SIG-M5 treated with dmso at 0.1 percent for 504 hours (cell line): ENCODE results near the gene IGFBP7.
A peak's percentile ranks its signal among the peaks of the same experiment; 100 is the strongest.

Experiments used
- DNase-seq: peaks from one replicate; lab custom pipeline; 2025; ENCODE audit not compliant: unreplicated experiment; lab: John Stamatoyannopoulos, UW

The IGFBP7 gene

DNA sequence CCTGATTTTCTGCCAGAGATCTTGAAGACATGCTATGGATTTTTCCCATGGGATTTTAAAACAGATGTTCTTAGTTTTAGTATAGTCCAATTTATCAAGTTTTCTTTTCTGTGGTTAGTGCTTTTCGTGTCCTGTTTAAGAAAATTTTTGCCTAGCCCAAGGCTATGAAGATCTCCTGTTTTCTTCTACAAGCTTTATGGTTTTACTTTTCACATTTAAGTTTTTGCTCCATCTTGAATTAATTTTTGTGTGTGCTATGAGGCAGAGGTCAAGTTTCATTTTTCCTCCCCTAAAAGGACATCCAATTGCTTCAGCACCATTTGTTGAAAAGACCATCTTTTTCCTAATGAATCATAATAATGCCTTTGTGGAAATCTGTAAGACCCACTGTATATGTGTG is 65.9 kb downstream of the IGFBP7 start:
- no peak for DNase-seq

- DNase-seq, result no peak
Measured at GRCh38 chr4:57043347-57044251, 66.6 kb downstream of the IGFBP7 start.

GRCh38 chr4:57042711-57043169 is 67.4 kb downstream of the IGFBP7 start:
- DNase-seq, result no peak

DNA sequence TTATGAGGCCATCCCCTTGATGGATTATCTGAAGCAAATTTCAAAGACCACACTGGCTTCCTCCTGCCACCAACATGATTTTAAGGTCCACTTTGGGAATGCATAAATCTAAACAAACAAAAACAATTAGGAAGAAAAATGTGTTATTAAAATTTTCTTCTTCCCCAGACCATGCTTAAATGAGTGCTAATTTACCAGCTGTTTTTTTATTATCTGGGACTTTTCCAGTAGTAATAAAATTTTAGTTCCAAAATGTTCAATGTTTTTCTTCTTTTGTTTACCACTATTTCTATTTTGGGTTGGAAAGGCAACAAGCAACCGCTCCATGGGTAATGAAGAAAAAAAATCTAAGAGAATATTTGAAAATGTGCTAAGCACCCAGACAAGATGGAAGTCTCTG is 69.2 kb downstream of the IGFBP7 start:
- no peak for DNase-seq

- DNase-seq, result no peak
Measured at GRCh38 chr4:57040510-57040909, 69.7 kb downstream of the IGFBP7 start.

DNA sequence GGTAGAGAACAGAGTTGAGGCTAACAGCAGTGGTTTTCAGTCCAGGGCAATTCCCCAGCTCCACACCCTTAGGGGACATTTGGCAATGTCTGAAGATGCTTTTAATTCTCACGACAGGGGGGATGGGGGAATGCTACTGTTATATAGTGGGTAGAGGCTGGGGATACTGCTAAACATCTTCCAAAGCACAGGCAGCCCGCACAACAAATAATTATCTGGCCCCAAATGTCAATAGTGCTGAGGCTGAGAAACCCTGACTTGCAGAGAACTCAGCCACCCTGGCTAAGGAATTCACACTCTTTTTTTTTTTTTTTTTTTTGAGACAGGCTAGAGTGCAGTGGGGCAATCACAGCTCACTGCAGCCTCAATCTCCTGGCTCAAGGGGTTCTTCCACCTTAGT is 70.8 kb downstream of the IGFBP7 start:
- DNase-seq, result no peak

- DNase-seq, result peak; percentile 15
Measured at GRCh38 chr4:57037982-57038604, 72.1 kb downstream of the IGFBP7 start.

GRCh38 chr4:57034520-57034919 is 75.7 kb downstream of the IGFBP7 start:
- no peak for DNase-seq

GRCh38 chr4:57023104-57023503 is 87.1 kb downstream of the IGFBP7 start:
- no peak for DNase-seq

DNA sequence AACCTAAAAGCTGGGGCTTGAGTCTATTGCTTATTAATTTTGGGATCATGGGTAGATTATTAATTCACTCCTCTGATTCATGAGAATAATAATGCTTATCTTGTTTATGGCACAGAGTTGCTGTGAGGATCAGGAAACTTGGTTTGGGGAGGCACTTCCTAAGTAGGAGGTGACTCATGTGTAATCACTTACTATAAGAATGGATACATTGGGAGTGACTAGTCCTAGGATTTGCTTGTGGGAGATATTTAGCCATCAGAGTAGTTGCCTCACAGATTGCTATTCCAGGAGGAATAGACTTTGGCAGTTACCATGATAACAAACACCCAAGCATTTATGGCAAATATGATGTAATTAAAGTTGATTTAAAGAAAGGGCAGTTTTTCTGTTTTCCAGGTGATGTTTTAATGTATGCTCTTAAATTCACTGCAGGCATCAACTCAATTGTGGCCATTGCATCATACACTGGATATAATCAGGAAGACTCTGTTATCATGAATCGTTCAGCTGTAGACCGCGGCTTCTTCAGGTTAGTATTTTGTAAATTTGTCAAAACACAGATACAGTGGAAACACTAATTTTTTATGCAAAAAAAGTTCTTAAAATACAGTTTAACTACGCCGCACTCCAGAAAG is 89.6 kb downstream of the IGFBP7 start:
- DNase-seq, result no peak

GRCh38 chr4:57018980-57019379 is 91.2 kb downstream of the IGFBP7 start:
- DNase-seq, result no peak

GRCh38 chr4:57013543-57014120 is 96.6 kb downstream of the IGFBP7 start:
- no peak for DNase-seq

DNA sequence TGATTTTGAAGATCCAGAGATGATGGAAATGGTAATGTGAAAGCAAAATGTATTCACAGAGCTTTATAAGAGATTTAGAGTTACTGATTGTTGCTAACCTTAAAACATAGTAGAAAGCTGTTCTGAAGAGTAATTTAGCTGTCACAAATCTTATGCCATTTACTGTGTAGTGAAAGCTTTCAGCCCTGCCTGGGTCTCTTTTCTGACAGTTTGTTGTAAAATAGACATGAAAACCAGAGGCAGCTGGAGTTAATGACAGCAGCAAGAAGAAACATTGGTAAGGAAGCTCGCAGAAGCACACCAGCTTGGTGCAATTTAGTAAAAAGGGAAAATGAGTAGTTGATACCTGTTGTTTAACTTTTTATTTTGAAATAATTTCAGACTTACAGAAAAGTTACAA is 110.4 kb downstream of the IGFBP7 start:
- DNase-seq, result no peak

DNA sequence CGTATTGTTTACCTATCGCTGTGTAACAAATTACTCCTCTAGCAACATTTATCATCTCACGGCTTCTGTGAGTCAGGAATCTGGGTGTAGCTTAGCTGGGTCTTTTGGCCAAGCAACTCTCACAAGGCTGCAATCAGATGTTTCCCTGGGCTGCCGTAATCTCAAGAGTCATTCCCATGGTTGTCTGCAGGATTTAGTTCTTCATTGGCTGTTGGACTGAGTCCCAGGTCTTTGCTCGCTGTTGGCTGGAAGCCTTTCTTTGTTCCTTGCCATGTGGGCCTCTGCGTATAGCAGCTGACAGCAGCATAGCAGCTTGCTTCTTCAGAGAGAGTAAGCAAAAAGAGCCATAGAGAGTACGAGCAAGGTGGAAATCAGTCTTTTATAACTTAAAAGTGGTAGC is 114.7 kb downstream of the IGFBP7 start:
- no peak for DNase-seq

GRCh38 chr4:56990109-56990905 is 119.9 kb downstream of the IGFBP7 start:
- DNase-seq, result no peak

GRCh38 chr4:56986952-56987351 is 123.2 kb downstream of the IGFBP7 start:
- DNase-seq, result no peak

- no peak for DNase-seq
Measured at GRCh38 chr4:56986192-56986591, 124.0 kb downstream of the IGFBP7 start.

- no peak for DNase-seq
Measured at GRCh38 chr4:56981795-56982201, 128.4 kb downstream of the IGFBP7 start.
